ENCODE measurements around the gene CRYL1. TPM values are rescaled to one million over a fixed set of nuclear protein-coding genes. Genes with fewer than 3 reads are reported as not detected.

Gene CRYL1
- total and polyA plus RNA-seq, 2 of the 8 experiments (the other 6 are each of a cell fraction or from before 2014, with no cell fraction given), result 1.9 to 6.4 TPM

DNA sequence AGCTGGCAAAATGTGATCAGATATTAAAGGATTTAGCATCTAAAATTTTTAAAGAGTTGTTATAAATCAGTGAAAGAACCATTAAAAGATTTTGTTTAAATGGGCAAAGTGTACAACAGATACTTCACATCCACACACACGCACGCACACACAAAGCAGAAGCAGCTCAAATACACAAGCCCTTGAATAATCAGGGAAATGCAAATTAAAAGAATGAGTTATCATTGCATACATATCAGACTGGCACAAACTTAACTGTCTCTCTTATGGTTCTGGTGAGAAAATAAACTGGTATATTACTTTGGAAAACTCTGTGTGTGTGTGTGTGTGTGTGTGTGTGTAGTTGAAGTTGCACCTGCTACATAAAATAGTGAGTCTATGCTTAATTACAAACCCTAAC is 59.3 kb downstream of the CRYL1 start:
- Histone ChIP-seq H2BK15ac (ENCODE audit: low read length) (no peak overlapping the region), H3K56ac (replicated peaks; ENCODE audit: insufficient read length, low read depth, low read length) (no peak overlapping the region), H3K23ac (ENCODE audit: insufficient read length) (no peak overlapping the region), H3K4me3 (ENCODE audit: extremely low read depth in 1 of 4, insufficient read depth in 2 of 4, low read depth in 3 of 4, low read length in 4 of 4) (no peak overlapping the region), H2BK12ac (ENCODE audit: low read depth, low read length) (no peak overlapping the region), H3K36me3 (ENCODE audit: control insufficient read depth in 2 of 4, insufficient read depth in 4 of 4, low read length in 3 of 4) (no peaks in the 10 kb centered on the region), H3K9ac (replicated peaks in 1 of 4; ENCODE audit: extremely low read depth in 1 of 4, low read depth in 3 of 4, low read length in 3 of 4) (no peak overlapping the region), H4K5ac (ENCODE audit: insufficient read length, low read depth, low read length) (no peak overlapping the region), H2BK20ac (ENCODE audit: low read length) (no peak overlapping the region), H2BK5ac (ENCODE audit: low read depth, low read length) (no peak overlapping the region), H2BK120ac (replicated peaks; ENCODE audit: low read depth, low read length) (no peak overlapping the region), H3K18ac (ENCODE audit: extremely low read depth, low read length) (no peak overlapping the region), H3K4me2 (ENCODE audit: insufficient read depth in 1 of 2, low read depth in 2 of 2, low read length in 2 of 2) (no peak overlapping the region), H2AK5ac (ENCODE audit: low read depth, low read length) (no peak overlapping the region), H3K4ac (replicated peaks; ENCODE audit: insufficient read length, low read depth, low read length) (no peak overlapping the region), H3K9me3 (ENCODE audit: insufficient read depth in 2 of 2, low read depth in 1 of 2, low read length in 1 of 2) (no peaks in the 10 kb centered on the region; a peak in 1 of 4 replicates), H3K23me2 (ENCODE audit: low read depth, low read length) (no peaks in the 10 kb centered on the region; the same call in 1 of the 2 replicates), H4K8ac (ENCODE audit: extremely low read depth, insufficient read depth, low read length) (no peak overlapping the region), H3K14ac (ENCODE audit: insufficient read length) (no peak overlapping the region), H3K27me3 (replicated peaks in 1 of 4; ENCODE audit: control insufficient read depth in 3 of 4, extremely low read depth in 1 of 4, insufficient read depth in 3 of 4, low read length in 3 of 4) (no peaks in the 10 kb centered on the region), H3K79me2 (ENCODE audit: control insufficient read depth in 1 of 2, insufficient read depth in 2 of 2, low read length in 2 of 2) (no peaks in the 10 kb centered on the region), H3K27ac (ENCODE audit: low read depth, low read length) (no peak overlapping the region), H3K4me1 (replicated peaks in 1 of 4; ENCODE audit: control insufficient read depth in 3 of 4, insufficient read depth in 4 of 4, low read length in 3 of 4) (peaks cover 0 to 8% (median 1%) of the 10 kb centered on the region in 4 experiments; a peak in 4 of 7 replicates), H2AFZ (ENCODE audit: low read length) (no peak overlapping the region), H4K20me1 (replicated peaks in 1 of 2; ENCODE audit: control insufficient read depth in 1 of 2, insufficient read depth in 2 of 2, low read length in 2 of 2) (no peaks in the 10 kb centered on the region), H4K91ac (replicated peaks; ENCODE audit: insufficient read length, low read length) (no peak overlapping the region), H3K79me1 (ENCODE audit: low read depth, low read length) (no peaks in the 10 kb centered on the region)
- DNase-seq (ENCODE audit: low read depth in 1 of 2, low spot score in 2 of 2) (no peak), FAIRE-seq (no peak)
- ChIA-PET CTCF (ENCODE audit: partially characterized antibody) (no interaction called here), POLR2A (ENCODE audit: partially characterized antibody) (no interaction called here)
- WGBS, 2 experiments (ENCODE audit: extremely low coverage in 1 of 2, insufficient coverage in 1 of 2, insufficient read length in 1 of 2, insufficient replicate concordance in 2 of 2, low coverage in 1 of 2, low lambda C conversion rate in 2 of 2, missing lambda C conversion rate in 1 of 2), result 94% methylated on average over 2 of the region's 2 CpGs; no CpG with 5 or more reads in 1 of the 2 experiments
- TF ChIP-seq SIX5 (IDR thresholded peaks at IDR 0.05; ENCODE audit: low read depth, low read length), result no peak
- no peak for TF ChIP-seq BCL11A (IDR thresholded peaks at IDR 0.05; ENCODE audit: low read depth in 2 of 2, low read length in 2 of 2)
- TF ChIP-seq POU5F1 (IDR thresholded peaks at IDR 0.05; ENCODE audit: low read depth, low read length), result no peak
- no peak for TF ChIP-seq FOSL1 (IDR thresholded peaks at IDR 0.05; ENCODE audit: insufficient read depth, low read depth, low read length)
